Activated CD8-positive, alpha-beta memory T cell treated with anti-CD3 and anti-CD28 coated beads for 48 hours (primary cell): ENCODE results near the gene F11R.
A peak's percentile ranks its signal among the peaks of the same experiment; 100 is the strongest.
"Not testable (repeated sequence)": the region's sequence is repeated elsewhere in the genome, so short reads cannot be mapped to it uniquely, and the experiment has no call there.

ENCODE experiments used
- DNase-seq, 3 experiments: peaks; one replicate each; pipeline ENCODE4 v3.0.0-alpha.2; 2020; ENCODE audit warnings: low read depth in 2 of 3, low spot score in 2 of 3

Gene F11R

DNA sequence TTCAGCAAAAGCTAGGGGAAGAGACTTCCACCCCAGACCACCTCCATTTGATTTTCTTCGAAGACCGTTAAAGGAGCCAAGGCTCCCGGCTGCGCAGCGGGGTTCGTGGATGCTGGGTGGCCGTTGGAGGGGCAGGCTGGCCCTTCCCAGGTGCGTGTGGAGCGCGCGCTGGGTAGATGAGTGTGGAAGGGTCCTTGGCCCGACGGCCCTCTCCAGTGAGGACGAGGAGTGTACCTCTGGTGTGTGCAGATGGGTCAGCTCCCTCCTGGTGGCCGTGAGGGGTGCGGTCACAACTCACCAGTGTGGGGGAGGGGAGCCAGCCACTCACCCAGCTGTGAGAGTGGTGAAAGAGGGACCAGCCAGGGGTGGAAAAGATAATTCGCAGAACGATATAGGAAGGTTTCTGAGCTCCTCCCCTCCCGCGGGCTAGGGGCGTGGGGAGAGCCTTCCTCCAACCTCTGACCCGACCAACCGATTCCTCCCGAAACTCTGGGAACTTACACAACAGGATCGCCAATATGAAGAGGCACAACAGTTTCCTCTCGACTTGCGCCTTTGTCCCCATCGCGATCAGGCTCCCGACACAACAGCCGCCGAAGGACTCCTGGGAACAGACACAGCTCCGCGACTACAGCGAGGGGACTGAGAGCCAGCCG is at the start of gene F11R:
F11R (minus strand) TSS at position 644 of the 656 bp plus-strand sequence; CDS start at position 565, 79 bp downstream.
- DNase-seq = no peak

DNA sequence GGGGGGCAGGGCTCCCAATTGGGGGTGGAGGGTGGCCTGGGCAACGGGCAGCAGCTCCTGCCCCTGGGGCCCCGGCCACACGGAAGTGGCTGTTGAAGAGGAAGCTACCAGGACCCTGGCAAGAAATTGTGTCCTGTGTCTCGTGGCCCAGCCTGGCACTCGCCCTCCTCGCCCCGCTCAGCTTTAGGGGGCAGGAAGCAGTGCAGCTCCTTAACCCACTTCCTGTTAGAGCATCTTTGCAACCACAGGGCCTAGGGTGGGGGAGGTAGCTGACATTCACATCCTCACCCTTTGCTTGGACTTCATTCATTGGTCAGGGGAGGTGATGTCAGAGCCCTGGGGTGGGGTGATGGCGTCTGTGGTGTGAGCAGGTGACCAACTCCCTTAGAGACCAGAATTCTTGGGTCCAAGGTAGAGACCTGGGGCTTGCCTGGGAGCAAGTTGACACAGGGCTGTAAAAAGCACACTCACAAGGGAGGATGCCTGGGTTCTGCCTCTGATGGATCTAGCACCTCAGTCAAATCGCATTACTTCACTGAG is 48.8 kb upstream of the F11R start, which contains the start of gene ARHGAP30:
ARHGAP30 (minus strand) TSS at position 161 of the 540 bp plus-strand sequence. CDS start 267 bp downstream, outside the sequence.
- peak; percentile 57 to 74 (median 62) for DNase-seq

DNA sequence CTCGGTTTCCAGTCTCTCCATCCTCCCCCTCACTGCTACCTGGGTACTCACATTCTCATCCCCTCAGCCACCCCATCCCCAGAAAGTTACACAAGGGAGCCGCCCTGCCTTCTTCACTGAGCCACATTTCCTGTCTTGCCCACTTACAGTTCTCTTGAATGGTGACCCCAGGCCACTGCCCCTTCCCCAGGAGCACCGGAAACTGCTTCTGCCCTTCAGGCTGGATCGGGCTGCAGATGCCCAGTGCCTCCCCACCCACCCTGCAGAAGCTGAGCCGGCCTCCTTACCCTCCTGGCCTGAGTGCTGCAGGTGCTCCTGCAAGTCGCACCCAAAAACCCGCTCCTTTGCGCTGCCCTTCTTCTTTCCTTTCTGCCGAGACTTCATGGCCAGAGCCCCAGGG is 48.3 kb upstream of the F11R start:
- DNase-seq = no peak

DNA sequence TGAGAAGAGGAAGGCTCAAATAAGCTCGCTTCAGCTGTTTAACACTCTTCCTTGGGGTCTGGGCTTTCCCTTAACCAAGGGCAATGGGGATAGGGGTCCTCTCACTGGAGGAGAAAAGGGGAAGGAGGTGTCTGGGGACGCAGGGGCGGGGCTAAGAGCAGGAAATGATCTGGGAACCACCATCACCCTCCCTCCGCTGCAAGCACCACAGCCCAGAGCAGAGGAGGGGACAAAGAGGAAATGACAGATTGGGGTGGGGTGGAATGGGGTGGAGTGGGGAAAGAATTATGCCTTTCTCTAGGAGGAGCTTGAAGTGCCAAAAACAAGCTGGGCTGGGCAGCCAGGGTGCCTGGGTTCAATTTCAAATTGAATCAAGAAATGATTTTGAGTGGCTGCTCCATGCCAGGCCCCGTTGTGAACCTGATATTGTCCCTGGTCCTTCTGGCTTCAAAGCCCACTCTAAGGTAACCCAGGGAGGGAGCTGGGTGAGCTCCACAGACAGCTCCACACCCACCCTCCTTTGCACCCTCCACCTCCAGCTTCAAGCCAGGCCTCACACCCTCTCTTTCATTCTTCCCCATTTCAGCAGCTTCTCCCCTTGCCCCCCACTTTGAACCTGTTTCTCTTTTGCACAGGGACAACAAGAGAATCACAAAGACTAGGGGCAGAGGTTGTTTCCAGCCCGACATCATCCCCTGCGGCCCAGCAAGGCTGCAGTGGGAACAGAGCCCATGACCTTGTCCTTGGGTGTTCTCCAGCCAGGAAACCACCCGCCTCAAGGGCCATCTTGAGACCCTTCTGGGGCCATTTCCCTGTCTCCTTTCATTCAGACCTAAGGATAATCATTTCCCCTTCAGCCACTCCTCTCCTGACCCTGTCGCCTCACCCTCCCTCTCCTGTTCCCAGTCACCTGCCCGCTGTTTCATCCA is 47.6 kb upstream of the F11R start:
- DNase-seq = peak; percentile 45 to 68 (median 48)

DNA sequence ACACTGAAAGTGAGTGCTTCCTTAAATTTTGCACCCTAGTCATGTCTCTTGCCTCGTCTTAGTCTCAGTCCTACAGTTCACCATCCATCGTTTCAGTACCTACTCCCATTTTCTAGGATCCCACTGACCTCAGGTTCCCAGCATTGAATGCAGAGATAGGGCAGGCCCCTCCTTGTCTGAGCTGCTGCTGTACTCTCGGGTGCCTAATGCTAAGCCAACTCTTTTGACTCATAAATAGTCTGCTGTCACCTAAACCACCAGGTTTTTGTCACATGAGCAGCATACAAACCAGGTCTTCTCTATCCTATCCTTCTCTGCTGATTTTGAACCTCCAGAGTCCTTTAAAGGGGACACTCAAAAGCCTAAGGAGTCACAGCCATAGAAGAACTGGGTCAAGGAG is 45.7 kb upstream of the F11R start:
- no peak for DNase-seq

DNA sequence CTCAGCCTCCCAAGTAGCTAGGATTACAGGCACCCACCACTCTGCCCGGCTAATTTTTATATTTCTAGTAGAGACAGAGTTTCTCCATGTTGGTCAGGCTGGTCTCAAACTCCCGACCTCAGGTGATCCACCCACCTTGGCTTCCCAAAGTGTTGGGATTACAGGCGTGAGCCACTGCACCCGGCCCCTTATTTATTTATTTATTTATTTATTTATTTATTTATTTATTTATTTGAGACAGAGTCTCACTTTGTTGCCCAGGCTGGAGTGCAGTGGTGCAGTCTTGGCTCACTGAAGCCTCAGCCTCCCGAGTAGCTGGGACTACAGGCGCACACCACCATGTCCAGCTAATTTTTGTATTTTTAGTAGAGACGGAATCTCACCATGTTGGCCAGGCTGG is 44.7 kb upstream of the F11R start:
- not testable (repeated sequence) for DNase-seq

DNA sequence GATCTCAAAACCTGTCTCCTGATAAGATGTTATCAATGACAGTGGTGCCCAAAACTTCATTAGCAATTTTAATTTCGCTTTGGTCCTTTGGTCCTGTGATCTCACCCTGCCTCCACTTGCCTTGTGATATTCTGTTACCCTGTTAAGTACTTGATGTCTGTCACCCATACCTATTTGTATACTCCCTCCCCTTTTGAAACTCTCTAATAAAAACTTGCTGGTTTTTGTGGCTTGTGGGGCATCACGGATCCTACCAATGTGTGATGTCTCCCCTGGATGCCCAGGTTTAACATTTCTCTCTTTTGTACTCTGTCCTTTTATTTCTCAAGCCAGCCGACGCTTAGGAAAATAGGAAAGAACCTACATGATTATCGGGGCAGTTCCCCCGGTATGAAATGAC is 43.0 kb upstream of the F11R start:
- not testable (repeated sequence) for DNase-seq

DNA sequence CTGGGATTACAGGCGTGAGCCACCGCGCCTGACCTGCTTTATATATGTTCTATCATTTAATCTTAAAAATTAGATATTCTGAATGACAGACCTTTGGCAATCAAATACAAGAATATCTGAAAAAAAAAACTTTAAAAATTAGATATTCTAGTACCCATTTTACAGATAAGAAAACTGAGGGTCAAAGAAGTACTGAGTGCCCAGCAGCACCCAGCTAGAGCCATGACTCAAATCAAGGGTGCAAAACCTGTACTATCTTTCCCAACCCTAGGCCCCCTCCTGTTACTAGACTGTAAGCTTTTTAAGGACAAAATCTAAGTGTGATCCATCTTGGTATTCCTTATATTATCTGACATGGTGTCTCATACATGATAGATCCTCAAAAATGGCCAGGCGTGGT is 40.5 kb upstream of the F11R start:
- DNase-seq = no peak

DNA sequence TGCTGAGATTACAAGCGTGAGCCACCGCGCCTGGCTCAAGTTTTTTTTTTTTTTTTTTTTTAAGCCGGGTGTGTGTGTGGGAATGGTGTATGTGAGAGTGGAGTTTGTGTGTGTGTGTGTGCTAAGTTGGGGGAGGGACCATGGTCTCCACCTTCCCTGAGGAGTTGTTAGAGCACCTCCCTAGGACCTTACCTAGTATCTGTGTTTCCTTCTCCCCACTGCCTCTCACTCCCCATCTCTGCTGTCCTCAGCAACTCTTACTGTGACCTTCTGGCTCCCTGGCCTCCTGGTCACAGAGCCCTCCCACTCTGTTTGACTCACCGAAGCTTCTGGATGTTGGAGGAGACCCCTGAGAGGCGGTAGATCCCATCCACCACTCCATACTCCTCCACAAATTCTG is 38.3 kb upstream of the F11R start:
- DNase-seq = no peak

DNA sequence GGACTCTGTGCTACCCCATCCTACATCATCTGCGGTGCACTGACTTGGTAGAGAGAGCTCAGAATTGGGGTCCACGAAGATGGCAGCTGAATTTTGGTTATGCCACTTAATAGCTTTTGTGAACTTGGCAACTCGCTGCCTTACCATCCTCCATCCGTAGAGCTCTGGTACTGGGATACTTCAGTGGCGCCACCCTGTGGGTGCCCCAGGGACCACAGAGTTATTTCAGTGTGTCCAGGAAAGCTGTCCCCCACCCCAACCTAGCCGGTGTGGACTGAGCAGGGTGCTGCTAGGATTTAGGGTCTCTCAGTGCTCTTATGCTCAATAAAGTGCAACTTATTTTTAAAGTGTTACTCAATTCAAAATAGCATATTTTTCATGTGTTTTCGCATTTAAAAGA is 33.9 kb upstream of the F11R start:
- DNase-seq = no peak

DNA sequence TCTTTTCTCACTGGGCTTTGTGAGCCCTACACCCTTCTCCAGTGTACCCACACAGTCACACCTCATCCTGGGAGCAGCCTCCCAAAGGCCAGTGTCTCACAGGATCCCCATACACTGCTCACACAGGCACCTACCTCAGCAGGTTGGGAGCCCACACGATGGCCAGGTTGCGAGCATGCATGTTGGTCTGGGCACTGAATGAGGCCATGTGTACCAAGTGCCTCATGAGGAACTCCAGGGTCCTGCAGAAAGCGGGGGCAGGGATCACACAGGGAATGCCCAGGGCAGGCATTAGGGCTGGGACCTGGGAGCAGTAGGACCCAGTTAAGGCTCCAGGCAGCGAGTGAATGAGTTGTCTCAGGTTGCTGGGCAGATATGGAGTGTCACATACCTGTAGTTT is 33.3 kb upstream of the F11R start:
- no peak for DNase-seq

DNA sequence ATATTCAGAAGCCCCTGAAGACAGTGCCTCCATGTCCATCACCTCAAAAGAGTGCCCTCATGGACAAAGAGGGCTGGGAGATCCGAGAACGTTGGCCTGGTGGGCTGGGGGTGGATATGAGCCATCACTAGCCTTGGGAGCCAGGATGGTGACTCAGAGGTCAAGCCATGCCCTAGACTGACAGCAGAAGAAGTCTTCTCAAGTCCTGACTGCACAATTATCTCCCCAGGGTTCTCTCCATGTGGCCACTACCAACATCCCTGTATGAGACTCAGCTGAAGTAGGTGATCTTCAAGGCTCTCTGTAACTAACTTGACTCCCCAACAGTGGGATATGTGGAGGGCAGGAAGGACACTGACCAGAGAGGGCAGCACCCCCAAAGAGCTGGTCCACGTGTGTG is 31.9 kb upstream of the F11R start:
- DNase-seq = no peak

DNA sequence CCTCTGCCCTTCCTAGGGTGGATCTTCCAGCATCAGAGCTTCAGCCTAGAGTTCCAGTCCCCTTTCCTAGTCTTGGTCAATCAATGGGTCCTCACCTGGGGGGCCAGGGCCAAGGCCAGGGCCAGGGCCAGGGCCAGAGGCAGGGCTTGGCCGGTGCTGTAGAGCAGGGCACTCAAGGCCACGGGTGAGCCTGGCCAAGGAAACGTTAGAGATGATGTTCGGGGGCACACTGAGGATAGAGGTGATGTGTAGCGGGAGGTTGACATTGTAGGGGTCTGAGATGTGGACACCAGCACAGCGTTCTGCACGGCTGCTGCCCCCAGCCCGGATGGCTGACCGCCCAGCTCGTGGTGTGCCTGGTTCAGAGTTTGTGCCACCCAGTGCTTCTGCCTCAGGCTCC is 30.3 kb upstream of the F11R start:
- DNase-seq = no peak

DNA sequence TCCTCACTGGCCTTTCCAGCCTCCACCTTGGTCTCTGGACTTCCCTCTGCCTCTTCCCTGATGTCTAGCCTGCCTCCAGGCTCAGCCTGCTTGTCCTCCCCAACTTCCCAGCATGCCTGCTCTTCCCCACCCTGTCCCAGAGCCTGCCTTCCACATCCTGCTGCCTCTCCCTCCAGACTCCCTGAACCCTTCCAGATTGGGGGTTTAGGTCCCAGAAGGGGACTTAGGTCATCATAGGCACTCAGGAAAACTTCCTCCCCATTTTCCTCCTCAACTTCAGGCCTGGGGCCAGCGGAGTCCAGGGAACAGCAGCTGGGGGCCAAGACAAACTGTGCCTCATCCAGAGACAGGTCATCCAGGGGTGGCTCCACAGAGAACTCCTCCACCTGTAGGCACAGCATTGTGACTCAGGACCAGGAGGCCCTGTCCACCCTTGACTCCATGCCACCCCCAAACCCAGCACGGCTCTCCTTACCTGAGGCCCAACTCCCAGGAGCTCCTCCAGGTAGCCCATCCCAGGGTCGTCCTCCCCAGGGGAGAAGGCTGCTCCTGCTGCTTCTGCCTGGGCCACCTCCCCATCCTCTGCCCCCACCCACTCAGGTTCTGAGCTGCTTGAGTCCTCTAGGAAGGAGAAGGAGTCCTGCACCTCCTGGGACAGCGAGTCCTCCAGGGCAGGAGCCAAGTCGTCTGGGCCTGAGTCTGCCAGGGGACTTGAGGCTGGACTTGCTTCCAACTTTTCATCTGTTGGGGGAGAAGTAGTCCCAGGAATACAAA is 28.2 kb upstream of the F11R start:
- no peak for DNase-seq

DNA sequence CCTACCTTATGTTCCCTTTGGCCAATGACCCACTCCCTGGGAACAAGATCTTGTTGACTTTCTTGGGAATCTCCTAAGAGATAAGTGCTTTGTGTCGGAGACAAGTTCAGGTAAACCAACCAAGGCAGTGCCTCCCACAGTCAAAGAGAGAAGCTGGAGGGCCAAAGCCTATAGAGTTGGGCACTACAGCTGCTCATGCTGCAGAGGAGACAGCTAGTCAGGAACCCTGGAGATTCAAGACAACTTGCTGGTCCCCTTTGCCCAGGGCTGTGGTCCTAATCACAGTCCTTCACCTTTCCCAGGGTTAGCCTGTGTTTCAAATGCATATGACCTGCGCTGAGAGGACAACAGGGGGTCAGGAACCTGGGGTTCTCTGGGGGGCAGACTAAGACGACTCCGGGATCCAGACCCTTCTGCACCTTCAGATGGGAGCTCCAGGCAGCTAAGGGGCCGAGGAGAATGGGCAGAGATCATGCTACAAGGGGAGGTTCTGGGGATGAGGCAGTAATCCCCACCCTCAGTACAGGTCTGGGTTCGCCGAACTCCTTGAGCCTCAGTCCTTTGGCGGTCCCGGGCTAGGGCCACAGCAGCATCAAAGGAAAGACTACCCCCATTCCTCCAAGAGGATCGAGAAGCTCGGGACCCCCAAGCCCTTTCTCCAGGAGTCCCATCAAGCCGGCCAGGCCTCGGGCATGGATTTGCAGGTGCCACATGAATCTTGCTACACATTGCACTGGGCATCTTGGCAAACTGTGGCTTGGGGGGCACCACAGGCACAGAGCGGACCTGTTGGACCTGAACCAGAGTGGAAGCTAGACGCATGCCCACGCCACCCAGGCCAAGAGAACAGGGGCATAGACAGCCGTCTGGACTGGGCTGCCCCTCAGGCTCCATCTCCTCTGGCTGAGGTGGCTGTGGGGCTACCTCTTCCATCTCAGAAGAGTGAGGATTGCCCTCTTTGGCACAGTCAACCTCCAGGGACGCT is 26.8 kb upstream of the F11R start:
- no peak for DNase-seq

DNA sequence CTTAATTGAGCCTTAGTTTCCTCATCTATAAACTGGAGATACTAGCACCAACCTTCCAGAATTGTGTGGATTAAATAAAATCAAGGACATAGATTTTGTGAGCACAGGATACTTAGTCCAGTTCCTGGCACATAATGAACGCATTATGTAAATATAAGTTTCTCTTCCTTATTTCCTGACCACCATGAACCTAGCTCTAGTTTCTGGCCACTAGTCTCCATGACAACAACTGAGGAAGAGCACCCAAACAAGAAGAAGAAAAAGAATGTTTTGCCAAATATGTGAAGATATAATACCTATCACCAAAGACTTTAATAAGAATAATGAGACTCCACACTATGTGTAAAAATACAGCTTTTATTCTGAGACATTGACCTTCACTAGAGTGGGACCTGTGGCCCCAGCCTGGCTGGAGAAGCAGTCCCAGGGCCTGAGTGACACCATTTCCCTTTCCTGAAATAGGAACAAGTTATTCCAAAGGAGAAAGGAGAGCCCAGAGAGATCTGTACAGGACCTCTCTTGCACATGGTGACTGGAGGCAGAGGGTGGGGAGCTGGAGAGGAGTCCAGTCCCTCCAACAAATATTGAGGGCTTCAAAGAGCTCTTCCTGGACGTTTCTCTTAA is 25.8 kb upstream of the F11R start:
- no peak for DNase-seq

DNA sequence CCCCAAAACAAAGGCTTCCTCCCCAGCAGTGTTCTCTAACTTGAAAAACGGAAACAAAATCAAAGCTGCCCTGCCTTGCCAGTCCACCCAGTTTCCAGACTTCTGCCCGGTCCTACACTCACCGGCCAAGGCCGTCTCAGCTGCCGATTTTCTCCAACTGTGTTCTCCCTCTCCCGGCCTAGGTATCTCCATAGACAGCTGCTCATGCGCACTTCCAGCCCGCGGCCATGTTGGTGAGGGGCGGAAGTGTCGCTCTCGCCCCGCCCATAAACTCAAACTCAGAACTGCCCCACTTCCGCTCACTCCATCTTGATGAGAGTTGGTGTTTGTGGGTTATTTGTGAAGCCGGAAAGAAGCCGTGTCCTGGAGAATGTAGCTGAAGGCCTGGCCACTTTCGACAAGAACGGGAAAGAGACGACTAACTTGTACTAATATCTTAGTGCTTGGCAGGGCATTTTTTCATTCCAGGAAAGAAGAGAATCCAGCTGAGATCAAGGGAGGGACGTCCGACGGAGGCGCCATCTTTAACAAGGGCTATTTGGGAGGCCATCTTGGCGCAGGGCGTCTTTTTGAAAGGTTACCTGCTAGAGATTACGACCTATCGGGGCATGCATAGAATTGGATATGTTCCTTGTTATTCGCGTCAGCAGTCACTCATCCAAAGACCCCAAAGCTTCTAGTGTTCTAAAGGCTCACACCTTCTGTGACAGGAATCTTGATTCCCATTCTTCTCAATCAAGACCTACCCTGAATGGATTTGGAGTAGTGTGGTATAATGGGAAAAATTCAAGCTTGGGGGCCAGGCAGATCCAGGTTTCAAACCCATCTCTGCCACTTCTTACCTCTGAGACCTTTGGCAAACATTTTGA is 25.0 kb upstream of the F11R start, which contains the start of gene USF1:
USF1 (minus strand) TSS at position 242 of the 869 bp plus-strand sequence. CDS start 2,702 bp downstream, outside the sequence.
- DNase-seq = peak; percentile 76 to 85 (median 80)
